AG10803 (cell line): Measurements from ENCODE around the gene VANGL2.

Source experiments
- DNase-seq: peaks from one replicate; pipeline ENCODE4 v3.0.0; 2010; ENCODE audit warnings: low read depth
- H3K4me3 ChIP-seq: 2 replicates; pipeline ENCODE4 v1.5.1; 2011; ENCODE audit warnings: mild to moderate bottlenecking, low read length, control low read depth
- TF ChIP-seq, protein P1 (sequence below): conservative IDR thresholded peaks from 2 replicates; pipeline ENCODE4 v1.5.1; 2011; ENCODE audit warnings: mild to moderate bottlenecking, low read length, control low read depth, inconsistent platforms

Gene VANGL2

GRCh38 chr1:160460214-160460642, 59.9 kb downstream of the VANGL2 start:
- TF ChIP-seq, protein P1, sequence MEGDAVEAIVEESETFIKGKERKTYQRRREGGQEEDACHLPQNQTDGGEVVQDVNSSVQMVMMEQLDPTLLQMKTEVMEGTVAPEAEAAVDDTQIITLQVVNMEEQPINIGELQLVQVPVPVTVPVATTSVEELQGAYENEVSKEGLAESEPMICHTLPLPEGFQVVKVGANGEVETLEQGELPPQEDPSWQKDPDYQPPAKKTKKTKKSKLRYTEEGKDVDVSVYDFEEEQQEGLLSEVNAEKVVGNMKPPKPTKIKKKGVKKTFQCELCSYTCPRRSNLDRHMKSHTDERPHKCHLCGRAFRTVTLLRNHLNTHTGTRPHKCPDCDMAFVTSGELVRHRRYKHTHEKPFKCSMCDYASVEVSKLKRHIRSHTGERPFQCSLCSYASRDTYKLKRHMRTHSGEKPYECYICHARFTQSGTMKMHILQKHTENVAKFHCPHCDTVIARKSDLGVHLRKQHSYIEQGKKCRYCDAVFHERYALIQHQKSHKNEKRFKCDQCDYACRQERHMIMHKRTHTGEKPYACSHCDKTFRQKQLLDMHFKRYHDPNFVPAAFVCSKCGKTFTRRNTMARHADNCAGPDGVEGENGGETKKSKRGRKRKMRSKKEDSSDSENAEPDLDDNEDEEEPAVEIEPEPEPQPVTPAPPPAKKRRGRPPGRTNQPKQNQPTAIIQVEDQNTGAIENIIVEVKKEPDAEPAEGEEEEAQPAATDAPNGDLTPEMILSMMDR: no peak
- no peak overlapping the region for H3K4me3 ChIP-seq
- no peak for DNase-seq

GRCh38 chr1:160460683-160461287, 60.4 kb downstream of the VANGL2 start:
- no peak for DNase-seq
- no peak overlapping the region for H3K4me3 ChIP-seq
- TF ChIP-seq, protein P1: no peak

- H3K4me3 ChIP-seq: no peak overlapping the region
- no peak for DNase-seq
- TF ChIP-seq, protein P1: no peak
Measured at GRCh38 chr1:160465123-160465522, 64.8 kb downstream of the VANGL2 start.

DNA sequence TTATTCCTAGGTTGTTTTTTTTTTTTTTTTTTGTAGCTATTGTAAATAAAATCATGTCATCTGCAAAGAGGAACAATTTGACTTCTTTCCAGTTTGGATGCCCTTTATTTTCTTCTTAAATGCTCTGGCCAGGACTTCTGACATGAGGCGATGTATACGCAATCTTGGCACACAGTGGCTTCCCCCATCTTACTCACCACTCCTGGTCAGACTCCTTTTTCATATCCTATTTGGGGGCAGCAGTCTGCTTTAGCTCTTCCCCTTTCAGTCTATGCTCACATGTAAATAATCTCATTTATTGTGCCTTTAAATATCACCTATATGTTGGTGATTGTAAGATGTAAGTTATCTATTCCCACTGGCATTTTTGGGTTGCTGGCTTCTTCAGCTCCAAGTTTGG, 66.6 kb downstream of the VANGL2 start:
- TF ChIP-seq, protein P1: no peak
- DNase-seq: no peak

DNA sequence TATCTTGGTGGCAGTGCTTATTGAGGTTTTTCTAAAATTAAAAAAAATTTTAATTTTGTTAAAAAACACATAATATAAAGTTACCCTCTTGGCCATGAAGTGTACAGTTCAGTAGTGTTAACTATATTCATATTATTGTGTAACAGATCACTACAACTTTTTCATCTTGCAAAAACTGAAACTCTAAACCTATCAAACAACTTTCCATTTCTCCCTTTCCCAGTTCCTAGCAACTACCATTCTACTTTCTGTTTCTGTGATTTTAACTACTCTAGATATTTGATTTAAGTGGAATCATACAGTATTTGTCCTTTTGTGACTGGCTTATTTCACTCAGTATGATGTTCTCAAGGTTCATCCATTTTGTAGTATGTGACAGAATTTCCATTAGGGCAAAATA, 67.2 kb downstream of the VANGL2 start:
- TF ChIP-seq, protein P1: no peak
- no peak for DNase-seq
- H3K4me3 ChIP-seq: no peak overlapping the region

More for the DNA sequence above, 66.6 kb downstream of the VANGL2 start:
- H3K4me3 ChIP-seq: no peak overlapping the region

DNA sequence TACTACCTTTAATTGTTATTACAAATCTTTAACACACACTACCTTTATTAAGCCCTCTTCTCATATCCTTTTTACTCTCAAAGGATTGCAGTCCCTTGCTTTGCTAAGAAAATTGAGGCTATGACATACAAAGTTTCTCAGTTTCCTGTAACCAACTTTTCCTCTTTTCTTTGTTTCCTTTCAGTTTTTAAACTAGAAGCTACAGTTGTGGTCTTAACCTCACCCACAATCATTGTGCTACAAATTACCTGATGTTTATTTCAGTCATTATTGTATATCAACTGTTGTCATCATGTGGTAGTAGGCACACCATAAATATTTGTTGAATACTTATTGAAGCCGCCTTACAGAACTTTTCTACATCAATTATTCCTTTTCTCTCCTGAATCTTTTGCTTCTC, 70.9 kb downstream of the VANGL2 start:
- no peak for DNase-seq

DNA sequence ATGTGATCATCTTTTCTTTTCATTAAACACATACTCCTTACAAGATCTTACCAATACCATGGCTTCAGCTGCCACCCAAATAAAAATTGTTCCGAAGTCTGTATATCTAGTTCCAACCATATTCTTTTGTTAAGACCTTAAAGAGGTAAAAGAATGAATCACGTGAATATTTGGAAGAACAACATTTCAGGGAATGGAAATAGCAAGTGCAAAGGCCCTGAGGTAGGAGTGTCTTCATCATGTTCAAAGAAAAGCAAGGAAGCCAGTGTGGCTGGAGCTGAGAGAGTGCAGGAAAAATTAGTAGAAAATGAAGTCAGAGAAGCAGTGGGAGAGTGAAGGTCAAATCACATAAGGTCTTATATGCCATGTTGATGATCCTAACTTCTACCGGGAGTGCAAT, 71.7 kb downstream of the VANGL2 start:
- DNase-seq: no peak
- no peak overlapping the region for H3K4me3 ChIP-seq
- TF ChIP-seq, protein P1: no peak

More for the DNA sequence above, 70.9 kb downstream of the VANGL2 start:
- H3K4me3 ChIP-seq: no peak overlapping the region
- TF ChIP-seq, protein P1: no peak
